HEK293 (cell line): ENCODE measurements around the gene RPS10.
A peak's percentile ranks its signal among the peaks of the same experiment; 100 is the strongest.

Experiments used
- CTCF ChIA-PET: fragments of 350-600 bp; formaldehyde crosslinking; extraction: SDS; loops from one replicate; lab custom pipeline; 2021; ENCODE audit warnings: antibody characterized with exemption; lab: Yijun Ruan, JAX
- POLR2A ChIA-PET: fragments of 300-600 bp; formaldehyde crosslinking; extraction: SDS; loops from one replicate; lab custom pipeline; 2020; ENCODE audit warnings: antibody characterized with exemption, inconsistent platforms; lab: Yijun Ruan, JAX
- H3K27ac ChIP-seq: fragments of 200-500 bp; sonication (Bioruptor generic); 2 replicates; pipeline ENCODE4 v1.5.1; 2014; ENCODE audit warnings: low read depth, low read length, control low read depth, inconsistent platforms; ENCODE audit errors: extremely low read depth
- H3K36me3 ChIP-seq, 2 experiments: fragments of 200-500 bp in 1 of 2; sonication (Bioruptor generic) in 1 of 2; 1 replicate in 1 of 2; 2 replicates in 1 of 2; pipeline ENCODE4 v1.5.1; 2014 to 2017; ENCODE audit warnings: inconsistent platforms in 2 of 2, low read length in 2 of 2; ENCODE audit not compliant: control insufficient read depth in 2 of 2, insufficient read depth in 1 of 2
- H3K4me1 ChIP-seq: fragments of 200-500 bp; sonication (Bioruptor generic); 2 replicates; pipeline ENCODE4 v1.5.1; 2014; ENCODE audit warnings: mild to moderate bottlenecking, low read length, inconsistent platforms; ENCODE audit not compliant: control insufficient read depth, insufficient read depth
- H3K4me3 ChIP-seq: 2 replicates; pipeline ENCODE4 v1.5.1; 2011; ENCODE audit warnings: low read depth, mild to moderate bottlenecking, control low read depth, low read length, moderate library complexity
- H3K9me3 ChIP-seq: fragments of 200-500 bp; sonication (Bioruptor generic); 2 replicates; pipeline ENCODE4 v1.5.1; 2014; ENCODE audit warnings: low read depth, low read length, inconsistent platforms; ENCODE audit not compliant: control insufficient read depth, insufficient read depth
- GLIS2 ChIP-seq: fragments of 450-650 bp; formaldehyde crosslinking; IDR thresholded peaks from 2 replicates; pipeline ENCODE4 v1.5.1; 2016; ENCODE audit warnings: missing biosample characterization, missing genetic modification characterization
- SCRT2 ChIP-seq: fragments of 450-650 bp; formaldehyde crosslinking; IDR thresholded peaks from 2 replicates; pipeline ENCODE4 v1.5.1; 2016; ENCODE audit warnings: missing biosample characterization, missing genetic modification characterization
- SP3 ChIP-seq: fragments of 450-650 bp; formaldehyde crosslinking; IDR thresholded peaks from 2 replicates; pipeline ENCODE4 v1.5.1; 2016; ENCODE audit warnings: missing biosample characterization, missing genetic modification characterization
- YY2 ChIP-seq: fragments of 450-650 bp; formaldehyde crosslinking; IDR thresholded peaks from 2 replicates; pipeline ENCODE4 v1.5.1; 2016; ENCODE audit warnings: missing biosample characterization, missing genetic modification characterization
- ZFP3 ChIP-seq: fragments of 450-650 bp; formaldehyde crosslinking; IDR thresholded peaks from 2 replicates; pipeline ENCODE4 v1.5.1; 2016; ENCODE audit warnings: low read depth, missing biosample characterization, missing genetic modification characterization
- ZIC2 ChIP-seq: fragments of 450-650 bp; formaldehyde crosslinking; IDR thresholded peaks from 2 replicates; pipeline ENCODE4 v1.5.1; 2016; ENCODE audit warnings: missing biosample characterization, missing genetic modification characterization
- ZNF133 ChIP-seq: fragments of 450-650 bp; formaldehyde crosslinking; IDR thresholded peaks from 2 replicates; pipeline ENCODE4 v1.5.1; 2016; ENCODE audit warnings: missing biosample characterization, missing genetic modification characterization
- ZNF157 ChIP-seq: fragments of 450-650 bp; formaldehyde crosslinking; IDR thresholded peaks from 2 replicates; pipeline ENCODE4 v1.5.1; 2016; ENCODE audit warnings: missing biosample characterization, missing genetic modification characterization
- ZNF341 ChIP-seq: fragments of 450-650 bp; formaldehyde crosslinking; IDR thresholded peaks from 2 replicates; pipeline ENCODE4; 2016; ENCODE audit warnings: low read depth, missing biosample characterization, missing genetic modification characterization
- ZNF623 ChIP-seq: fragments of 450-650 bp; formaldehyde crosslinking; IDR thresholded peaks from 2 replicates; pipeline ENCODE4 v1.5.1; 2016; ENCODE audit warnings: missing biosample characterization, missing genetic modification characterization
- ZNF777 ChIP-seq: fragments of 450-650 bp; formaldehyde crosslinking; IDR thresholded peaks from 2 replicates; pipeline ENCODE4 v1.5.1; 2017; ENCODE audit warnings: missing biosample characterization, missing genetic modification characterization, borderline replicate concordance
- ZNF791 ChIP-seq: fragments of 450-650 bp; formaldehyde crosslinking; IDR thresholded peaks from 2 replicates; pipeline ENCODE4 v1.5.1; 2016; ENCODE audit warnings: missing biosample characterization, missing genetic modification characterization
- TF ChIP-seq, protein P1 (sequence below): fragments of 450-650 bp; formaldehyde crosslinking; IDR thresholded peaks from 2 replicates; pipeline ENCODE4 v1.5.1; 2017; ENCODE audit warnings: missing biosample characterization, missing genetic modification characterization
- TF ChIP-seq, protein P2 (sequence below): fragments of 450-650 bp; formaldehyde crosslinking; IDR thresholded peaks from 2 replicates; pipeline ENCODE4 v1.5.1; 2017; ENCODE audit warnings: missing biosample characterization, mild to moderate bottlenecking, missing genetic modification characterization, moderate library complexity
- TF ChIP-seq, protein P3 (sequence below): fragments of 450-650 bp; formaldehyde crosslinking; IDR thresholded peaks from 2 replicates; pipeline ENCODE4 v1.5.1; 2016; ENCODE audit warnings: missing biosample characterization, missing genetic modification characterization, borderline replicate concordance

Gene RPS10

DNA sequence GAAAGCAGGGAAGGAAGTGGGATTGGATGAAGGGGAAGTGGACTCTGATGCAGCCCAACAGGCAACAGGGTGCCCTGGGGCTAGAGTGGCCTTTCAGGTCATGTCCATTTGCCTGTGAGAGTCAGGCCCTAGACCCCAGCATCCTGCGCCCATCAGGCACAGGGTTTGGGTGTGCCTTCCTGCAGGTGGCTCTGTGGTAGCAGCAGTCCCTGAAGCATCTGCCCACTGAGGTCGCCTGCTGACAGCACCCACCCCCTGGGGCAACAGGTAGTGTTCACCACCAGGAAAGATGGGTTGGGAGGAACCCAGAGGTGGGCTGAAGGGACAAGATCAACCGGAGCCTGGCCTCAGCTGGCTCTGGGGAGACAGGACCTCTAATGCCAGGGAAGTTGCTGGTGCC lies 43.6 kb upstream of the RPS10 start:
- TF ChIP-seq SCRT2 (tag by site-specific recombination) (peak; percentile 58), ZIC2 (tag by site-specific recombination) (peak; percentile 28; the same call in 1 of the 2 replicates), ZNF157 (tag by site-specific recombination) (no peak), ZNF791 (tag by site-specific recombination) (no peak), ZFP3 (tag by site-specific recombination) (no peak)
- TF ChIP-seq, protein P1, sequence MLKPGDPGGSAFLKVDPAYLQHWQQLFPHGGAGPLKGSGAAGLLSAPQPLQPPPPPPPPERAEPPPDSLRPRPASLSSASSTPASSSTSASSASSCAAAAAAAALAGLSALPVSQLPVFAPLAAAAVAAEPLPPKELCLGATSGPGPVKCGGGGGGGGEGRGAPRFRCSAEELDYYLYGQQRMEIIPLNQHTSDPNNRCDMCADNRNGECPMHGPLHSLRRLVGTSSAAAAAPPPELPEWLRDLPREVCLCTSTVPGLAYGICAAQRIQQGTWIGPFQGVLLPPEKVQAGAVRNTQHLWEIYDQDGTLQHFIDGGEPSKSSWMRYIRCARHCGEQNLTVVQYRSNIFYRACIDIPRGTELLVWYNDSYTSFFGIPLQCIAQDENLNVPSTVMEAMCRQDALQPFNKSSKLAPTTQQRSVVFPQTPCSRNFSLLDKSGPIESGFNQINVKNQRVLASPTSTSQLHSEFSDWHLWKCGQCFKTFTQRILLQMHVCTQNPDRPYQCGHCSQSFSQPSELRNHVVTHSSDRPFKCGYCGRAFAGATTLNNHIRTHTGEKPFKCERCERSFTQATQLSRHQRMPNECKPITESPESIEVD: no peak

DNA sequence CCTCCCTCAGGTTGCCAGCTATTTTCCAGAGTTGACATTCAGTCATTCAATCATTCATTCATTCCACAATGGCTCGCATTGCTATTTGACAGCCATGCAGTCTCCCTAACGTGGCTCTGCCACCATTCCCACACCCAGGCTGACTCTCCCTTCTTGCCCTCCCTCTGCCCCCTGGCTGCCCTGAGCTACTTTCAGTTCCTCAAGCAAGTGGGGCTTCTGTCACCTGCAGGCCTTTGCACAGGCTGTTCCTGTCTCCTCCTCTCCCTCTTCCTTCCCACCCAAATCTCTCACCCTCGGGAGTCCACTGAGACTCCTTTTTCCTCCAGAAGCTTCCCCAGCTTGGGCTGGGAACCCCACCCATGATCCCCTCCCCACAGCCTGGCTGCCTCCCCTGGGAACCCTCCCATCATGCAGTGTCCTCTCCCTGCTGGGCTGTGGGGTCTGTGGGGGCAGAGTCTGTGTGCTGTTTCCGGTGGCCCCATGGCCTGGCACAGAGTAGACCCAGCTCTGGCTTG lies 42.6 kb upstream of the RPS10 start:
- TF ChIP-seq ZNF341 (tag by site-specific recombination) (0 out of 2 replicates have a peak, but pooled peaks have one; percentile 10), YY2 (tag by site-specific recombination) (no peak), ZNF133 (tag by site-specific recombination) (no peak), ZNF777 (tag by site-specific recombination) (no peak), GLIS2 (tag by site-specific recombination) (0 out of 2 replicates have a peak, but pooled peaks have one; percentile 17), SP3 (tag by site-specific recombination) (no peak), ZNF623 (0 out of 2 replicates have a peak, but pooled peaks have one; percentile 22)
- TF ChIP-seq, protein P2, sequence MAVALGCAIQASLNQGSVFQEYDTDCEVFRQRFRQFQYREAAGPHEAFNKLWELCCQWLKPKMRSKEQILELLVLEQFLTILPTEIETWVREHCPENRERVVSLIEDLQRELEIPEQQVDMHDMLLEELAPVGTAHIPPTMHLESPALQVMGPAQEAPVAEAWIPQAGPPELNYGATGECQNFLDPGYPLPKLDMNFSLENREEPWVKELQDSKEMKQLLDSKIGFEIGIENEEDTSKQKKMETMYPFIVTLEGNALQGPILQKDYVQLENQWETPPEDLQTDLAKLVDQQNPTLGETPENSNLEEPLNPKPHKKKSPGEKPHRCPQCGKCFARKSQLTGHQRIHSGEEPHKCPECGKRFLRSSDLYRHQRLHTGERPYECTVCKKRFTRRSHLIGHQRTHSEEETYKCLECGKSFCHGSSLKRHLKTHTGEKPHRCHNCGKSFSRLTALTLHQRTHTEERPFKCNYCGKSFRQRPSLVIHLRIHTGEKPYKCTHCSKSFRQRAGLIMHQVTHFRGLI (tag by site-specific recombination): no peak
- TF ChIP-seq, protein P3, sequence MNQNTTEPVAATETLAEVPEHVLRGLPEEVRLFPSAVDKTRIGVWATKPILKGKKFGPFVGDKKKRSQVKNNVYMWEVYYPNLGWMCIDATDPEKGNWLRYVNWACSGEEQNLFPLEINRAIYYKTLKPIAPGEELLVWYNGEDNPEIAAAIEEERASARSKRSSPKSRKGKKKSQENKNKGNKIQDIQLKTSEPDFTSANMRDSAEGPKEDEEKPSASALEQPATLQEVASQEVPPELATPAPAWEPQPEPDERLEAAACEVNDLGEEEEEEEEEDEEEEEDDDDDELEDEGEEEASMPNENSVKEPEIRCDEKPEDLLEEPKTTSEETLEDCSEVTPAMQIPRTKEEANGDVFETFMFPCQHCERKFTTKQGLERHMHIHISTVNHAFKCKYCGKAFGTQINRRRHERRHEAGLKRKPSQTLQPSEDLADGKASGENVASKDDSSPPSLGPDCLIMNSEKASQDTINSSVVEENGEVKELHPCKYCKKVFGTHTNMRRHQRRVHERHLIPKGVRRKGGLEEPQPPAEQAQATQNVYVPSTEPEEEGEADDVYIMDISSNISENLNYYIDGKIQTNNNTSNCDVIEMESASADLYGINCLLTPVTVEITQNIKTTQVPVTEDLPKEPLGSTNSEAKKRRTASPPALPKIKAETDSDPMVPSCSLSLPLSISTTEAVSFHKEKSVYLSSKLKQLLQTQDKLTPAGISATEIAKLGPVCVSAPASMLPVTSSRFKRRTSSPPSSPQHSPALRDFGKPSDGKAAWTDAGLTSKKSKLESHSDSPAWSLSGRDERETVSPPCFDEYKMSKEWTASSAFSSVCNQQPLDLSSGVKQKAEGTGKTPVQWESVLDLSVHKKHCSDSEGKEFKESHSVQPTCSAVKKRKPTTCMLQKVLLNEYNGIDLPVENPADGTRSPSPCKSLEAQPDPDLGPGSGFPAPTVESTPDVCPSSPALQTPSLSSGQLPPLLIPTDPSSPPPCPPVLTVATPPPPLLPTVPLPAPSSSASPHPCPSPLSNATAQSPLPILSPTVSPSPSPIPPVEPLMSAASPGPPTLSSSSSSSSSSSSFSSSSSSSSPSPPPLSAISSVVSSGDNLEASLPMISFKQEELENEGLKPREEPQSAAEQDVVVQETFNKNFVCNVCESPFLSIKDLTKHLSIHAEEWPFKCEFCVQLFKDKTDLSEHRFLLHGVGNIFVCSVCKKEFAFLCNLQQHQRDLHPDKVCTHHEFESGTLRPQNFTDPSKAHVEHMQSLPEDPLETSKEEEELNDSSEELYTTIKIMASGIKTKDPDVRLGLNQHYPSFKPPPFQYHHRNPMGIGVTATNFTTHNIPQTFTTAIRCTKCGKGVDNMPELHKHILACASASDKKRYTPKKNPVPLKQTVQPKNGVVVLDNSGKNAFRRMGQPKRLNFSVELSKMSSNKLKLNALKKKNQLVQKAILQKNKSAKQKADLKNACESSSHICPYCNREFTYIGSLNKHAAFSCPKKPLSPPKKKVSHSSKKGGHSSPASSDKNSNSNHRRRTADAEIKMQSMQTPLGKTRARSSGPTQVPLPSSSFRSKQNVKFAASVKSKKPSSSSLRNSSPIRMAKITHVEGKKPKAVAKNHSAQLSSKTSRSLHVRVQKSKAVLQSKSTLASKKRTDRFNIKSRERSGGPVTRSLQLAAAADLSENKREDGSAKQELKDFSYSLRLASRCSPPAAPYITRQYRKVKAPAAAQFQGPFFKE (tag by site-specific recombination): no peak
- ChIA-PET CTCF (interaction anchor here (0.7 to 2.0 kb wide), 4 partner anchors 9 to 171 kb away, joined by 4 to 11 read pairs (median 6); no protein-coding TSS in a partner anchor), POLR2A (no interaction called here)
- H3K4me1 ChIP-seq: no peaks in the 10 kb centered on the region
- no peak overlapping the region for H3K4me3 ChIP-seq
- no peak overlapping the region for H3K27ac ChIP-seq
- no peaks in the 10 kb centered on the region for H3K36me3 ChIP-seq
- no peaks in the 10 kb centered on the region for H3K9me3 ChIP-seq

More for the DNA sequence above, 43.6 kb upstream of the RPS10 start:
- CTCF ChIA-PET: interaction anchor here (0.6 to 1.0 kb wide), 2 partner anchors 68 to 170 kb away, joined by 3 to 4 read pairs; no protein-coding TSS in a partner anchor
- Histone ChIP-seq H3K4me1 (no peaks in the 10 kb centered on the region), H3K27ac (no peak overlapping the region), H3K4me3 (no peak overlapping the region), H3K9me3 (no peaks in the 10 kb centered on the region), H3K36me3 (no peaks in the 10 kb centered on the region)
- POLR2A ChIA-PET: no interaction called here
